Measurements from ENCODE around the gene MAP6D1. TPM values are rescaled to one million over a fixed set of nuclear protein-coding genes. Genes with fewer than 3 reads are reported as not detected.

MAP6D1 gene
- total RNA-seq, 1 donor from 2014 or later: 3.3 TPM

DNA sequence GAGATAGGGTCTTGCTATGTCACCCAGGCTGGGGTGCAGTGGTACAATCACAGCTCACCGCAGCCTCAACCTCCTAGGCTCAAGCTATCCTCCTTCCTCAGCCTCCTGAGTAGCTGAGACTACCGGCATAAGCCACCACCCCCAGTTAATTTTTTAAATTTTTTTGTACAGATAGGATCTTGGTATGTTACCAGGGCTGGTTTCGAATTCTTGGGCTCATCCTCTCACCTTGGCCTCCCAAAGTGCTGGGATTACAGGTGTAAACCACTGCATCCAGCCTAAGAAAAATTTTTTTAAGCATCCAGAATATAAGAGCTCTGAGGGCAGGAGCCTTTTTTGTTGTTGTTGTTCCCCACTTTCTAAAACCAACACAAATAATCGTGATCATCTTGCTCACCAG lies 14.4 kb upstream of the MAP6D1 start:
- TF ChIP-seq, protein P1, sequence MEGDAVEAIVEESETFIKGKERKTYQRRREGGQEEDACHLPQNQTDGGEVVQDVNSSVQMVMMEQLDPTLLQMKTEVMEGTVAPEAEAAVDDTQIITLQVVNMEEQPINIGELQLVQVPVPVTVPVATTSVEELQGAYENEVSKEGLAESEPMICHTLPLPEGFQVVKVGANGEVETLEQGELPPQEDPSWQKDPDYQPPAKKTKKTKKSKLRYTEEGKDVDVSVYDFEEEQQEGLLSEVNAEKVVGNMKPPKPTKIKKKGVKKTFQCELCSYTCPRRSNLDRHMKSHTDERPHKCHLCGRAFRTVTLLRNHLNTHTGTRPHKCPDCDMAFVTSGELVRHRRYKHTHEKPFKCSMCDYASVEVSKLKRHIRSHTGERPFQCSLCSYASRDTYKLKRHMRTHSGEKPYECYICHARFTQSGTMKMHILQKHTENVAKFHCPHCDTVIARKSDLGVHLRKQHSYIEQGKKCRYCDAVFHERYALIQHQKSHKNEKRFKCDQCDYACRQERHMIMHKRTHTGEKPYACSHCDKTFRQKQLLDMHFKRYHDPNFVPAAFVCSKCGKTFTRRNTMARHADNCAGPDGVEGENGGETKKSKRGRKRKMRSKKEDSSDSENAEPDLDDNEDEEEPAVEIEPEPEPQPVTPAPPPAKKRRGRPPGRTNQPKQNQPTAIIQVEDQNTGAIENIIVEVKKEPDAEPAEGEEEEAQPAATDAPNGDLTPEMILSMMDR (IDR thresholded peaks at IDR 0.05; ENCODE audit: insufficient read depth, low read length, poor library complexity, severe bottlenecking): no peak
- Histone ChIP-seq H3K36me3 (ENCODE audit: control insufficient read depth, insufficient read depth, low read length) (no peaks in the 10 kb centered on the region), H3K4me3 (ENCODE audit: low read depth, low read length) (no peak overlapping the region), H3K27me3 (ENCODE audit: control insufficient read depth, insufficient read depth, low read length) (no peaks in the 10 kb centered on the region)
- no peak for DNase-seq (ENCODE audit: low read depth)

DNA sequence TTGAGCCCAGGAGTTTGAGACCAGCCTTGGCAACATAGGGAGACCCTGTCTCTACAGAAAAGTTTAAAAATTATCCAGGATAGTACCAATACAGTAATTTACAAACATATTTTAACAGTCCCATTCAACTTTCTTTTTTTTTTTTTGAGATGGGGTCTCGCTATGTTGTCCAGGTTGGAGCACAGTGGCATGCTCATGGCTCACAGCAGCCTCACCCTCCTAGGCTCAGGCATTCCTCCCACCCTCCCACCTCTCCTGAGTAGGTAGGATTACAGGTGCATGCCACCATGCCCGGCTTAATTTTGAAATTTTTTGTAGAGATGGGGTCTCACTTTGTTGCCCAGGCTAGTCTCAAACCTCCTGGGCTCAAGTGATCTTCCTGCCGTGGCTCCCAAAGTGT lies 12.5 kb upstream of the MAP6D1 start:
- no peak for DNase-seq (ENCODE audit: low read depth)
- Histone ChIP-seq H3K27me3 (ENCODE audit: control insufficient read depth, insufficient read depth, low read length) (no peaks in the 10 kb centered on the region), H3K4me3 (ENCODE audit: low read depth, low read length) (no peak overlapping the region), H3K36me3 (ENCODE audit: control insufficient read depth, insufficient read depth, low read length) (peaks cover 2% of the 10 kb centered on the region)
- TF ChIP-seq, protein P1 (IDR thresholded peaks at IDR 0.05; ENCODE audit: insufficient read depth, low read length, poor library complexity, severe bottlenecking): no peak

DNA sequence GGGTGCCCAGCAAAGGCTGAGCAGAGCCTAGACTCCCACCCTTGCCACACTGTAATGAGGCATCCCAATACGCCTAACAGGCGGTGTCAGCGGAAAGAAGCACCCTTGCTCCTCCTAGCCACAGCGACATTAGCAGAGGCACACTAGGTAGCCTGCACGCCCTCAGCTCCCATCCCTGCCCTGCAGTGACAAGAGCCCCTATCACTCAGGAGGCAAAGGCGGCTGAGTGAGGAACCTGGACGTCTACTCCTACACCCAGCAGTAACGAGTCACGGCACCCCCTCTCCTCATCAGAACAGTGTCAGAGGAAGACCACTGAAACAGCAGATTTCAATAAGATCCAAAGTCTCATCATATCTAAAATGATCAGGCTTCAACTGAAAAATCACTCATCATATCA lies 12.0 kb upstream of the MAP6D1 start:
- no peak for DNase-seq (ENCODE audit: low read depth)
- Histone ChIP-seq H3K36me3 (ENCODE audit: control insufficient read depth, insufficient read depth, low read length) (peaks cover 2% of the 10 kb centered on the region), H3K27me3 (ENCODE audit: control insufficient read depth, insufficient read depth, low read length) (no peaks in the 10 kb centered on the region), H3K4me3 (ENCODE audit: low read depth, low read length) (no peak overlapping the region)
- TF ChIP-seq, protein P1 (IDR thresholded peaks at IDR 0.05; ENCODE audit: insufficient read depth, low read length, poor library complexity, severe bottlenecking): no peak

DNA sequence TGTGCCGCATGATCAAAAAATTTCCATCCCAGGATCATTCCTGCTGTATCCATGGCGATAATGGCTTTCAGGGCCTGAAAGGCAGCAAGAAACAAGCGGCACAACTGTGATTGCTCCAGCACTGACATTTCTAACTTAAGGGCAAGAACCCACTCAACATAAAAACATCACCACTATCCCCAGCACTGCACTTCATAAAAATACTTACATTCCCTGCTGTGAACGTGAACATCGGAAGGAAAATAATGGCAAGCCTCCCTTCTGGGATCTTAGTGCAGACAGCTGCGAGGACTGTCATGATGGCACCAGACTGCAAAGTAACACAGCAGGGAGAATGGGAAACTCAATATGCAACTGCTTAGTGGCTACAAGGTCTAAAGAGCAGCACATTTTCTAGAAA lies 8.1 kb upstream of the MAP6D1 start:
- Histone ChIP-seq H3K27me3 (ENCODE audit: control insufficient read depth, insufficient read depth, low read length) (no peaks in the 10 kb centered on the region), H3K36me3 (ENCODE audit: control insufficient read depth, insufficient read depth, low read length) (peaks cover 2% of the 10 kb centered on the region), H3K4me3 (ENCODE audit: low read depth, low read length) (no peak overlapping the region)
- TF ChIP-seq, protein P1 (IDR thresholded peaks at IDR 0.05; ENCODE audit: insufficient read depth, low read length, poor library complexity, severe bottlenecking): no peak
- no peak for DNase-seq (ENCODE audit: low read depth)

DNA sequence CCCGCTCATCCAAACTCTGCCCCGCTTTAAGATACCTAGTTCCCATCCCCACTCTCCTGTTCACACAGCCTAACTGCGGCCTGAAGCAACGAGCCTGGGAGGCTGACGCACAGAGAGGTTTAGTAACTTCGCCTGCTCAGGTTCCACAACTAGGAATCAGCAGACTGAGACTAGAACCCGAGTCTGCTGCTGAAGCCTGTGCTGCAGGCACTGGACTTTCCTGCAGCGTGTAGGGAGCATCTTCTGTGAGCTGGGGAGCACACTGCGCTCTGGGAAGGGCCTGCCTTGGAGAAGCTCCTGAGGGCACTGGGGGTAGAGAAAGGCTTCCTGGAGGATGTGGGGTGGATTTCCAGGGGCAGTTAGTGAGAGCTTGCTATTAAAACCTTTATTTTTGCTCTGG lies 4.8 kb upstream of the MAP6D1 start:
- TF ChIP-seq, protein P1 (IDR thresholded peaks at IDR 0.05; ENCODE audit: insufficient read depth, low read length, poor library complexity, severe bottlenecking): no peak
- H3K4me3 ChIP-seq (ENCODE audit: low read depth, low read length): no peak overlapping the region
- H3K36me3 ChIP-seq (ENCODE audit: control insufficient read depth, insufficient read depth, low read length): peaks cover 2% of the 10 kb centered on the region
- H3K27me3 ChIP-seq (ENCODE audit: control insufficient read depth, insufficient read depth, low read length): no peaks in the 10 kb centered on the region
- no peak for DNase-seq (ENCODE audit: low read depth)

DNA sequence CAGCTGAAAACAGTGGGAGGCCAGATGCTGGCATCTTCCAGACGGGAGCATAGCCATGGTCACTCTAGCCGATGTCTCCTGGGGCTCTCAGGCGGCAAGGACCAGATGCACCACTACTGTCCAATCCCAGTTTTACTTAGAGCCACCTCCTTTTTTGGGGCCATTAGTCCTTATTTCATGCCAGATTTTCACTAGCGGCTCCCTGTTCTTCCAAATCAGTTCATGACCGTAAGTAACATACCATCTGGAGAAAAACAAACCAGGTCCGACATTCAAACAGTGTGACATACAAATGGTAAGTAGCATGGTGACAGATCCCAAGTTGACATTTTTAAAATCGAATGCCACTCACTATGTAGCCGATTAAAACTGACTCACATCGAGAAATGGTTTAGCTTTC lies 4.1 kb upstream of the MAP6D1 start:
- no peak for DNase-seq (ENCODE audit: low read depth)
- no peaks in the 10 kb centered on the region for H3K27me3 ChIP-seq (ENCODE audit: control insufficient read depth, insufficient read depth, low read length)
- peaks cover 2% of the 10 kb centered on the region for H3K36me3 ChIP-seq (ENCODE audit: control insufficient read depth, insufficient read depth, low read length)
- H3K4me3 ChIP-seq (ENCODE audit: low read depth, low read length): no peak overlapping the region
- TF ChIP-seq, protein P1 (IDR thresholded peaks at IDR 0.05; ENCODE audit: insufficient read depth, low read length, poor library complexity, severe bottlenecking): no peak

All from kidney epithelial cell (primary cell).